HCT116 (cell line): ENCODE measurements around the gene EEFSEC. TPM values are rescaled to one million over a fixed set of nuclear protein-coding genes. Genes with fewer than 3 reads are reported as not detected.

Experiments used
- ATAC-seq: fragments of 200-7000 bp; cut with Tn5 transposase; 2 replicates; pipeline ENCODE4 v1.9.1; 2020; ENCODE audit warnings: mild to moderate bottlenecking, moderate library complexity
- BruUV-seq: library from RNA; stranded (reverse); fragments of 400-500 nt; replicated peaks from 2 replicates; lab custom pipeline; 2021; lab: Mats Ljungman, UMichigan
- CTCF ChIA-PET: fragments of 300-600 bp; sonication (Branson Sonifier 250); formaldehyde crosslinking; loops from one replicate; lab custom pipeline; 2021; ENCODE audit warnings: antibody characterized with exemption; lab: Charles Lee
- POLR2A ChIA-PET: fragments of 300-600, 350-600 bp; sonication (Branson Sonifier 250); formaldehyde crosslinking; loops from one replicate; lab custom pipeline; 2021; ENCODE audit warnings: antibody characterized with exemption; lab: Charles Lee
- RAD21 ChIA-PET, 2 experiments: fragments of 300-600 bp; sonication (Branson Sonifier 250); formaldehyde crosslinking; loops; one replicate each; lab custom pipeline; 2023; ENCODE audit warnings: low total read pairs in 2 of 2; ENCODE audit not compliant: uncharacterized antibody in 2 of 2, unreplicated experiment in 2 of 2, low non-redundant PET in 1 of 2; lab: Charles Lee
- DNase-seq: peaks from one replicate; pipeline ENCODE4 v3.0.0-alpha.2; 2010; ENCODE audit warnings: low read depth, low spot score
- H2AFZ ChIP-seq: fragments of 200-600 bp; shearing (Covaris generic), sonication (generic); 2 replicates; pipeline ENCODE4 v1.6.1; 2017; ENCODE audit warnings: low read depth, mixed run types, mixed read lengths, antibody characterized with exemption, low read length; ENCODE audit not compliant: poor library complexity, severe bottlenecking
- H3K27ac ChIP-seq: 2 replicates; pipeline ENCODE4 v1.5.1; 2012; ENCODE audit warnings: low read depth, low read length
- H3K27me3 ChIP-seq: fragments of 200-600 bp; sonication (generic); 2 replicates; pipeline ENCODE4 v1.6.1; 2016; ENCODE audit warnings: mixed run types, low read length, mixed read lengths; ENCODE audit not compliant: insufficient read depth
- H3K36me3 ChIP-seq, 2 experiments: fragments of 200-500 bp in 1 of 2; fragments of 200-600 bp in 1 of 2; sonication (Bioruptor generic) in 1 of 2; sonication (generic) in 1 of 2; 2 replicates each; pipeline versions ENCODE4 v1.5.1 to v1.6.1; 2014 to 2016; ENCODE audit warnings: low read length in 2 of 2, inconsistent platforms in 1 of 2, mixed read lengths in 1 of 2, mixed run types in 1 of 2; ENCODE audit not compliant: insufficient read depth in 2 of 2, control insufficient read depth in 1 of 2
- H3K4me1 ChIP-seq, 2 experiments: fragments of 200-600 bp in 1 of 2; sonication (generic) in 1 of 2; 2 replicates each; pipeline versions ENCODE4 v1.5.1 to v1.6.1; 2012 to 2017; ENCODE audit warnings: low read length in 2 of 2, inconsistent platforms in 1 of 2, mild to moderate bottlenecking in 1 of 2, mixed read lengths in 1 of 2, mixed run types in 1 of 2, moderate library complexity in 1 of 2; ENCODE audit not compliant: insufficient read depth in 2 of 2, control insufficient read depth in 1 of 2
- H3K4me2 ChIP-seq: fragments of 200-600 bp; sonication (generic); 2 replicates; pipeline ENCODE4 v1.6.1; 2017; ENCODE audit warnings: mixed run types, low read length, mixed read lengths
- H3K4me3 ChIP-seq, 2 experiments: fragments of 200-600 bp in 1 of 2; sonication (generic) in 1 of 2; replicated peaks in 1 of 2; 2 replicates each; pipeline ENCODE4 v1.5.1; 2011 to 2016; ENCODE audit warnings: low read length in 2 of 2, control low read depth in 1 of 2, low read depth in 1 of 2, mild to moderate bottlenecking in 1 of 2, mixed read lengths in 1 of 2, mixed run types in 1 of 2
- H3K79me2 ChIP-seq: fragments of 200-600 bp; sonication (generic); 2 replicates; pipeline ENCODE4 v1.6.1; 2017; ENCODE audit warnings: mild to moderate bottlenecking, mixed run types, low read length, moderate library complexity, mixed read lengths; ENCODE audit not compliant: insufficient read depth
- H3K9ac ChIP-seq: fragments of 200-600 bp; sonication (generic); 2 replicates; pipeline ENCODE4 v1.6.1; 2016; ENCODE audit warnings: low read length, mixed read lengths
- H3K9me2 ChIP-seq: fragments of 200-600 bp; sonication (generic), shearing (Covaris generic); 2 replicates; pipeline ENCODE4 v1.6.1; 2017; ENCODE audit warnings: mixed run types, mild to moderate bottlenecking, moderate library complexity; ENCODE audit not compliant: insufficient read depth
- H3K9me3 ChIP-seq, 2 experiments: fragments of 200-500 bp in 1 of 2; fragments of 200-600 bp in 1 of 2; sonication (Bioruptor generic) in 1 of 2; sonication (generic) in 1 of 2; 2 replicates each; pipeline ENCODE4 v1.6.1; 2014 to 2017; ENCODE audit warnings: low read length in 2 of 2, mixed read lengths in 2 of 2, inconsistent platforms in 1 of 2, low read depth in 1 of 2, mild to moderate bottlenecking in 1 of 2, mixed run types in 1 of 2, moderate library complexity in 1 of 2; ENCODE audit not compliant: control insufficient read depth in 1 of 2, insufficient read depth in 1 of 2
- H4K20me1 ChIP-seq: fragments of 200-600 bp; sonication (generic), shearing (Covaris generic); 2 replicates; pipeline ENCODE4 v1.6.1; 2017; ENCODE audit warnings: mixed run types, mild to moderate bottlenecking, moderate library complexity; ENCODE audit not compliant: insufficient read depth
- CEBPB ChIP-seq: IDR thresholded peaks from 2 replicates; pipeline ENCODE4 v1.6.1; 2012; ENCODE audit warnings: low read depth
- EGR1 ChIP-seq: IDR thresholded peaks from 2 replicates; pipeline ENCODE4 v1.6.1; 2012; ENCODE audit warnings: low read depth
- FOSL1 ChIP-seq: IDR thresholded peaks from 2 replicates; pipeline ENCODE4 v1.6.1; 2012; ENCODE audit warnings: low read depth
- JUND ChIP-seq: IDR thresholded peaks from 2 replicates; pipeline ENCODE4 v1.6.1; 2012
- MAX ChIP-seq: IDR thresholded peaks from 2 replicates; pipeline ENCODE4 v1.6.1; 2012
- POLR2AphosphoS5 ChIP-seq: IDR thresholded peaks from 2 replicates; pipeline ENCODE4 v1.6.1; 2011; ENCODE audit warnings: mild to moderate bottlenecking, low read depth, low read length, moderate library complexity
- RAD21 ChIP-seq: IDR thresholded peaks from 2 replicates; pipeline ENCODE4 v1.6.1; 2012; ENCODE audit warnings: low read depth, mild to moderate bottlenecking
- SIN3A ChIP-seq: IDR thresholded peaks from 2 replicates; pipeline ENCODE4 v1.6.1; 2012; ENCODE audit warnings: low read depth
- SP1 ChIP-seq: IDR thresholded peaks from 2 replicates; pipeline ENCODE4 v1.6.1; 2012; ENCODE audit warnings: low read depth
- SRF ChIP-seq: IDR thresholded peaks from 2 replicates; pipeline ENCODE4 v1.6.1; 2012; ENCODE audit warnings: low read depth
- TCF7L2 ChIP-seq: IDR thresholded peaks from 2 replicates; pipeline ENCODE4 v1.7.0; 2011; ENCODE audit warnings: borderline replicate concordance, inconsistent platforms; ENCODE audit not compliant: insufficient read depth, insufficient read length; ENCODE audit errors: extremely low read depth
- YY1 ChIP-seq: IDR thresholded peaks from 2 replicates; pipeline ENCODE4 v1.6.1; 2011; ENCODE audit warnings: low read length, low read depth, moderate library complexity, mild to moderate bottlenecking; ENCODE audit not compliant: insufficient replicate concordance; ENCODE audit errors: extremely low read depth
- ZFX ChIP-seq: fragments of 450-650 bp; IDR thresholded peaks from 2 replicates; pipeline ENCODE4 v1.6.1; 2017
- ZNF274 ChIP-seq: fragments of 200-500 bp; sonication (Bioruptor generic); IDR thresholded peaks from 2 replicates; pipeline ENCODE4 v1.6.1; 2014; ENCODE audit warnings: mild to moderate bottlenecking, low read depth, low read length, inconsistent platforms
- intact Hi-C: fragments of 100-400 bp; cut with micrococcal nuclease; formaldehyde crosslinking; loops from 2 replicates; pipeline ENCODE4 v1.10.0; 2022
- total RNA-seq: library from RNA; stranded (reverse); gene quantifications from one replicate; pipeline ENCODE4 v1.2.1, GENCODE V29; 2021; ENCODE audit not compliant: unreplicated experiment

EEFSEC gene
- total RNA-seq, 1 experiment from 2014 or later, result 16.1 TPM

GRCh38 chr3:128397484-128397883 lies 244.2 kb downstream of the EEFSEC start:
- Histone ChIP-seq H3K9me3 (no peaks in the 10 kb centered on the region), H3K4me2 (no peak overlapping the region), H3K9ac (no peak overlapping the region), H3K9me2 (no peaks in the 10 kb centered on the region), H4K20me1 (no peaks in the 10 kb centered on the region), H3K4me3 (no peak overlapping the region), H3K4me1 (peaks cover 0 to 6% of the 10 kb centered on the region in 2 experiments; a peak in 2 of 4 replicates), H2AFZ (no peak overlapping the region), H3K27me3 (no peaks in the 10 kb centered on the region), H3K79me2 (no peaks in the 10 kb centered on the region), H3K27ac (no peak overlapping the region), H3K36me3 (no peaks in the 10 kb centered on the region)
- RAD21 ChIA-PET, result no interaction called here
- BruUV-seq, result no TSS peak
- no peak for TF ChIP-seq SRF
- TF ChIP-seq ZNF274, result no peak
- no peak for TF ChIP-seq TCF7L2
- no peak for TF ChIP-seq SIN3A
- TF ChIP-seq JUND, result no peak
- TF ChIP-seq EGR1, result no peak
- TF ChIP-seq FOSL1, result no peak
- no peak for TF ChIP-seq CEBPB
- TF ChIP-seq RAD21, result no peak
- no peak for TF ChIP-seq ZFX
- TF ChIP-seq YY1, result no peak
- no peak for TF ChIP-seq POLR2AphosphoS5
- TF ChIP-seq MAX, result no peak
- CTCF ChIA-PET, result no interaction called here
- intact Hi-C loops, result no loop called here
- no peak for ATAC-seq
- no peak for DNase-seq
- POLR2A ChIA-PET, result no interaction called here

- intact Hi-C loops, result no loop called here
- H3K27me3 ChIP-seq, result no peaks in the 10 kb centered on the region
- H3K9ac ChIP-seq, result no peak overlapping the region
- no peak overlapping the region for H3K4me2 ChIP-seq
- ChIA-PET CTCF (interaction anchor here (1.6 kb wide), 1 partner anchor 186 kb away, joined by 4 read pairs; no protein-coding TSS in a partner anchor), RAD21 (no interaction called here), POLR2A (no interaction called here)
- no peak overlapping the region for H3K27ac ChIP-seq
- H3K79me2 ChIP-seq, result no peaks in the 10 kb centered on the region
- no peak overlapping the region for H2AFZ ChIP-seq
- H3K4me3 ChIP-seq, result no peak overlapping the region
- ATAC-seq, result no peak
- H3K36me3 ChIP-seq, result no peaks in the 10 kb centered on the region
- H4K20me1 ChIP-seq, result no peaks in the 10 kb centered on the region
- H3K4me1 ChIP-seq, result peaks cover 2 to 6% of the 10 kb centered on the region in 2 experiments; a peak in 2 of 4 replicates
- H3K9me3 ChIP-seq, result no peaks in the 10 kb centered on the region
- no peak for DNase-seq
- no peaks in the 10 kb centered on the region for H3K9me2 ChIP-seq
- BruUV-seq, result no TSS peak
- no peak for TF ChIP-seq TCF7L2
- TF ChIP-seq SIN3A, result no peak
- no peak for TF ChIP-seq SP1
- TF ChIP-seq YY1, result no peak
- no peak for TF ChIP-seq POLR2AphosphoS5
- TF ChIP-seq SRF, result no peak
- TF ChIP-seq FOSL1, result no peak
- no peak for TF ChIP-seq MAX
Measured at GRCh38 chr3:128398586-128398985, 245.3 kb downstream of the EEFSEC start.
